KMS-11 (cell line): Measurements from ENCODE around the gene PCDH7.

Experiments used
- H2AFZ ChIP-seq: fragments of 200-600 bp; sonication (generic); 2 replicates; pipeline ENCODE4 v1.6.1; 2016; ENCODE audit warnings: antibody characterized with exemption, mixed run types, low read depth
- H3K27ac ChIP-seq: fragments of 200-600 bp; sonication (generic); 2 replicates; pipeline ENCODE4 v1.6.1; 2016; ENCODE audit warnings: mild to moderate bottlenecking, mixed run types
- H3K27me3 ChIP-seq: fragments of 200-600 bp; sonication (generic); 2 replicates; pipeline ENCODE4 v1.6.1; 2017; ENCODE audit warnings: mild to moderate bottlenecking, low read depth, mixed run types, moderate library complexity; ENCODE audit not compliant: insufficient read depth
- H3K36me3 ChIP-seq: fragments of 200-600 bp; sonication (generic); 2 replicates; pipeline ENCODE4 v1.6.1; 2017; ENCODE audit warnings: mild to moderate bottlenecking, mixed run types; ENCODE audit not compliant: insufficient read depth
- H3K4me1 ChIP-seq: fragments of 200-600 bp; sonication (generic); 2 replicates; pipeline ENCODE4 v1.6.1; 2016; ENCODE audit warnings: mild to moderate bottlenecking, low read depth, mixed run types; ENCODE audit not compliant: poor library complexity, severe bottlenecking
- H3K4me2 ChIP-seq: fragments of 200-600 bp; sonication (generic); 2 replicates; pipeline ENCODE4 v1.7.0; 2016; ENCODE audit warnings: mild to moderate bottlenecking, mixed run types
- H3K4me3 ChIP-seq: fragments of 200-600 bp; sonication (generic); IDR thresholded peaks from 2 replicates; pipeline ENCODE4 v1.6.1; 2017; ENCODE audit warnings: low read depth, low read length, mixed read lengths; ENCODE audit not compliant: insufficient read depth
- H3K79me2 ChIP-seq: fragments of 200-600 bp; sonication (generic); 2 replicates; pipeline ENCODE4 v1.6.1; 2016; ENCODE audit warnings: low read depth, mixed run types; ENCODE audit not compliant: insufficient read depth
- H3K9ac ChIP-seq: fragments of 200-600 bp; sonication (generic); 2 replicates; pipeline ENCODE4 v1.6.1; 2016; ENCODE audit warnings: mild to moderate bottlenecking, mixed run types
- H4K20me1 ChIP-seq: fragments of 200-600 bp; sonication (generic); 2 replicates; pipeline ENCODE4 v1.6.1; 2016; ENCODE audit warnings: mild to moderate bottlenecking, mixed run types; ENCODE audit not compliant: insufficient read depth
- CTCF ChIP-seq: fragments of 200-600 bp; sonication (generic); conservative IDR thresholded peaks from 2 replicates; pipeline ENCODE4 v1.6.1; 2017; ENCODE audit warnings: low read depth, mild to moderate bottlenecking, antibody characterized with exemption, low read length, moderate library complexity, mixed read lengths

Gene PCDH7

GRCh38 chr4:30760551-30760950 lies 40.4 kb downstream of the PCDH7 start:
- H3K4me3 ChIP-seq: no peak overlapping the region
- H3K9ac ChIP-seq: no peak overlapping the region
- H3K4me2 ChIP-seq: no peak overlapping the region
- no peak overlapping the region for H3K27ac ChIP-seq
- H3K27me3 ChIP-seq: no peaks in the 10 kb centered on the region
- H3K79me2 ChIP-seq: no peaks in the 10 kb centered on the region
- TF ChIP-seq CTCF: no peak
- no peaks in the 10 kb centered on the region for H4K20me1 ChIP-seq
- no peaks in the 10 kb centered on the region for H3K4me1 ChIP-seq
- H3K36me3 ChIP-seq: no peaks in the 10 kb centered on the region
- no peak overlapping the region for H2AFZ ChIP-seq

- no peaks in the 10 kb centered on the region for H4K20me1 ChIP-seq
- no peaks in the 10 kb centered on the region for H3K79me2 ChIP-seq
- no peak overlapping the region for H2AFZ ChIP-seq
- H3K36me3 ChIP-seq: no peaks in the 10 kb centered on the region
- no peak overlapping the region for H3K4me3 ChIP-seq
- no peak for TF ChIP-seq CTCF
- H3K27ac ChIP-seq: no peak overlapping the region
- no peaks in the 10 kb centered on the region for H3K4me1 ChIP-seq
- no peak overlapping the region for H3K4me2 ChIP-seq
- H3K9ac ChIP-seq: no peak overlapping the region
- no peaks in the 10 kb centered on the region for H3K27me3 ChIP-seq
Observed at GRCh38 chr4:30763321-30763727, 43.2 kb downstream of the PCDH7 start.

GRCh38 chr4:30765022-30765421 lies 44.9 kb downstream of the PCDH7 start:
- Histone ChIP-seq H3K36me3 (no peaks in the 10 kb centered on the region), H3K27ac (no peak overlapping the region), H3K79me2 (no peaks in the 10 kb centered on the region), H3K4me3 (no peak overlapping the region), H3K9ac (no peak overlapping the region), H3K27me3 (no peaks in the 10 kb centered on the region), H4K20me1 (no peaks in the 10 kb centered on the region), H2AFZ (no peak overlapping the region), H3K4me2 (no peak overlapping the region), H3K4me1 (no peaks in the 10 kb centered on the region)
- no peak for TF ChIP-seq CTCF

- no peaks in the 10 kb centered on the region for H3K27me3 ChIP-seq
- H3K79me2 ChIP-seq: no peaks in the 10 kb centered on the region
- no peaks in the 10 kb centered on the region for H3K4me1 ChIP-seq
- H3K9ac ChIP-seq: no peak overlapping the region
- no peak overlapping the region for H2AFZ ChIP-seq
- H3K36me3 ChIP-seq: no peaks in the 10 kb centered on the region
- no peak overlapping the region for H3K4me2 ChIP-seq
- no peaks in the 10 kb centered on the region for H4K20me1 ChIP-seq
- H3K4me3 ChIP-seq: no peak overlapping the region
- no peak overlapping the region for H3K27ac ChIP-seq
- TF ChIP-seq CTCF: no peak
Observed at GRCh38 chr4:30767147-30767845, 47.1 kb downstream of the PCDH7 start.
